ENCODE results near the gene STON2.

The STON2 gene

GRCh38 chr14:81416981-81417380, 16.9 kb upstream of the STON2 start:
- DNase-seq (ENCODE audit: low read depth), result no peak

GRCh38 chr14:81416194-81416952, 16.2 kb upstream of the STON2 start:
- DNase-seq (ENCODE audit: low read depth), result no peak

- DNase-seq (ENCODE audit: low read depth), result no peak
These were observed 15.7 kb upstream of the STON2 start for GRCh38 chr14:81415781-81416180.

DNA sequence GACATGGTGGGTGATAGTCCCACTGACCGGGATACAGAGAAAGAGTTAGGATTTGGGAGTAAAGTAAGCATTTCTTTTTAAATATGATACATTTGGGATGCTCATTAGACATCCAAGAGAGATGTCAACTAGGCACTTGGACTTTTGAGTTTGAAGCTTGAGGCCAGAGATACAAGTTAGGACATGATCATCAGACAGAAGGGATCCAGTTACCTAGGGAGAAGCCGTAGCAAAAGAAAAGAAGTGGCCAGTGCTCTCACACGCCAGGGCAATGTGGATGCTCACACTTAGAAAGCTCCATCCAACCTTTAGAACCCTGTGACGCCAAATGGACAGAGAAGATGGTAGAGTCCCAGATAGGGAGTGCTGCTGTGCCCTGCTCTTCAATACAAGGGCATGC, 14.0 kb upstream of the STON2 start:
- DNase-seq (ENCODE audit: low read depth), result no peak

- no peak for DNase-seq (ENCODE audit: low read depth)
These were observed 12.7 kb upstream of the STON2 start for GRCh38 chr14:81412779-81413178.

- DNase-seq (ENCODE audit: low read depth), result no peak
These were observed 8.5 kb upstream of the STON2 start for GRCh38 chr14:81408595-81408994.

DNA sequence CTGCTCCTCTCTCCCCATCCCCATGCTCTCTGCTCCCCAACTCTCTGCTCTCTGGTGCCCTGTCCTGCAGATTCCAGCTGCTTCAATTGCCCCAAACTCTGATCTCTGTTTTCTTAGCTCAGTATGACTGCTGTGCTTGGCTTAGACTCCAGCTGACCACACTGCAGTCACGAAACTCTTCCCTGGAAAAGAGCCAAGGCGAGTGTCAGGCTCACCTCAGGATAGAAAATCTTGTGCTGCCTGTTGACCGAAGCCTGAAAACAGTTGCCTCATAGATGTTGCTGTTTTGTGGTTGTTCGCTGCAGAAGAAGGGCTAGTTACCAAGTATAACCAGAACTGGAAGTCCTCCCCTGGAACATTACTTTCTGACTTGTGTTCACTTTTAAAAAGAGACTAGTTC, 6.7 kb upstream of the STON2 start:
- DNase-seq (ENCODE audit: low read depth), result no peak

- DNase-seq (ENCODE audit: low read depth), result no peak
These were observed 2.0 kb upstream of the STON2 start for GRCh38 chr14:81402123-81402495.

DNA sequence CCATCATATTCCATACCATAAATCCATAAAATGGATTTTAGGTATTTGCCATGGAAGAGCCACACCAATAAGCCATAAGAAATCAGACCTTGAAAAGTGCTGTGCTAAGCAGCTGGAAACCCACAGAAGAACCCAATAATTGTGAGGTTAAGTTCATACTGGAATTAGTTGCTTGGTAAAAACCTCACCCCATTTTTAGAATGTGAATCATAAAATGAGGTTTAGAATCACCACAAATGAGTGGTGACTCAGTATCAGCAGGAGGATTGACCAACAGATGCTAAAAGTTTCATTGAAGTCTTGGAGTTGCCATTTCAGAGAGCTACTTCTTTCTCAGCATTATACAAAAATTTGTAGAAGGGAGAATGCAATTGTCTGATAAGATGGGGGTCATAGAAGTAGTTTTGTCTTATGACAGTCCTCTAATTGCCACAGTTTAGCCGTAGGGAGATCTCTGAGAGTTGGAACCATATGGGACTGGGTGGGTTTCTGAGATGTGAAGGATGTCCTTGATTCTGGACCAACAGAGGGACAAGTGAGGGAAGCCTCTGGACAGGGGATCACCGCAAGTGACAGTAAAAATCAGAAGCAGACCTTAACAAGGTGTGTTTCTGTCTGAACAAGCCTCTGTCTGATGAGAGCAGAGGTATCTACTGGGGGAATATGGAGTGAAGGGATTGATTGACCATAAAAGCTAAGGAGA, 1.4 kb upstream of the STON2 start:
- no peak for DNase-seq (ENCODE audit: low read depth)

DNA sequence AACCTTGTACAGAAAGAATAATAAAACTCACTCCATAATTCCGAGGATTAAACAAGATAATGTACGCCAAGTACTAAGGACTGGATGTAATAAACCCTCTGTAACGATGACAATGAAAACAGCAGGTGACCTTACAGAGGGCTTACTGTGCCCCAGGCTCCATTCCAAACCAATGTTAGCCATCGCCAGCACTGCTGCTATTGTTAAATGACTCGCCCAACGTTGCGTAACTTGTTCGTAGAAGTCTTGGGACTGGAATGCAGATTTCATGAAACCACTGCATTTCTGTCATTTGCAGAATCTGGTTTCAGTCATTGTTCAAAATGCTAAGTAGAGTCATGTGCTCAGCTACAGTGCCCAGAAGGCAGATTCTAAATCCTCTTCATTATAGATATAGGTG, 728 bp upstream of the STON2 start:
- DNase-seq (ENCODE audit: low read depth), result no peak

DNA sequence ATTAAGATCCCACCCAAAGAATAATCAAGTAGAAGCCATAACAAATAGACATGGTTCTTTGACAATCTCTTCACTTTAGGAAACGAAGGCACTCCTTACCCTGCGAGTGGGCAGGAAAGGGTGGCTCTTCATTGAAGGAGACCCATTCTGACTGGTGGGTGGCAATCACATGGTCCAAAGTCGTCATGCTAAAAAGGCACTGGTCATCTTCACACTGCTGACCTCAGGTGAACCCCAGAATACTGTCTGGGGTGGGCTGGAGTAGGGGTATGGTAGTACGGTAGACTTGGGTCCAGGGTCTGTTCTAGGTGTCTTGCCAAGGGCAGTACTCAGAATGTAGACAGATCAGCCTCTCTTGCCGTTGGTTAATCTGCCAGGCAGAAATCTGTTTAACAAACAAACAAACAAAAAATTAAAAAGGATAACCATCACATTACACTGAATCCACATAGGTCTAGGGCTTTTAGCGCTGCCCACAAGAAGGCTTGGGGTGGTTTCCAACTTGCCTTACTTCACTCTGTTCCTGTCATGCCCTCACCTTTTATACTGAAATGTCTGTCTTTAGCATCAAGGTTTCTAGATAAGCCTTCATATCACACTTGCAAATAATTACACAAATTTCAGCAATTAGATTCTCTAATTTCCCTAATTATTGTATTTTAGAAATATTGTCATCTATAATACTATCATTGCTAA, 1.8 kb downstream of the STON2 start:
- no peak for DNase-seq (ENCODE audit: low read depth)

DNA sequence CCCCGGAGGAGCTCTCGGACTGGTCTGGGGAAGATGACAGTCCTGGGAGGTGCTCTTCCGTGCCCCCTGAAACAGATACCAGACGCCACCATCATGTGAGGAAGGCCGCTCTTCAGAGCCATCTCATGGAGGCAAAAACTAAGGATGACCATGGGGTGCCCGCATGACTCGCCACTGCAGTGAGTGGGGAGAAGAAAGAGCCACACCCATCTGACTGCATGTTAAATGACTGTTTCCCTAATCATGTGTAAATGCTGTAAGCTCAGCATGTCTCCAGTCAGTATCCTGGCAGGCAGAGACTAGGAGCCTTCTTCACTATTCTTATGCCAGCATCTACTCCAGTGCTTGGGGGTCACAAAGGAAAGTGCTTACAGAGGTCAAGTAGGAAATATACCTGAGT, 4.0 kb downstream of the STON2 start:
- DNase-seq (ENCODE audit: low read depth), result no peak

DNA sequence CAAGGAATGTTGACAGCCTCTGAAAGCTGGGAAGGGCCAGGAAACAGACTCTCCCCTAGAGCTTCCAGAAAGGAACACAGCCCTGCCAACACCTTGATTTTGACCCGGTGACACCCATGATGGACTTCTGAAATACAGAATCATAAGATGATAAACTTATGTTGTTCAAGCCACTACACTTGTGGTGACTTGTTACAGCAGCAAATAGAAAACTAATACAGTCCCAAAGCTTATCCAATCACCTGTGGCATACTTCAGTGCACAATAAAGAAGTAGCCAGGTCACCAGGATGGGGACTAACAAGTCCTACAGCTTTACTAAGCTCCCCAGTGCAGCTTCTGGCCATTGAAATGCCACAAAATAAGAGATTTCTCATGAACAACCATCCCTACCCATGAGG, 5.4 kb downstream of the STON2 start:
- no peak for DNase-seq (ENCODE audit: low read depth)

- no peak for DNase-seq (ENCODE audit: low read depth)
These were observed 7.0 kb downstream of the STON2 start for GRCh38 chr14:81392976-81393643.

- DNase-seq (ENCODE audit: low read depth), result no peak
These were observed 8.1 kb downstream of the STON2 start for GRCh38 chr14:81392052-81392451.

DNA sequence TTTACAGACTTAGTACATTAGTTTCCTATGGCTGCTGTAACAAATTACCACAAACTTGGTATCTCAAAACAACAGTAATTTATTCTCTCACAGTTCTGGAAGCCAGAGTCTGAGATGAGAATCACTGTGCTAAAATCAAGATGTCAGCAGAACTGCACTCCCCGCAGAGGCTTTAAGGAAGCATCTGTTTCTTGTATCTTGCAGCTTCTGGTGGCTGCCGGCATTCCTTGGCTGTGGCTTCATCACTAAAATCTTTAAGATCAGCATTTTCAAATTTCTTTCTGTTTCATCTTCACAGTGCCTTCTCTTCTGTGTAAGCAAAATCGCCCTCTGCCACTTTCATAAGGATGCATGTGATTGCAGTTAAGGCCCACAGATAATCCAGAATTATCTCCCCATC, 9.4 kb downstream of the STON2 start:
- DNase-seq (ENCODE audit: low read depth), result no peak

GRCh38 chr14:81388336-81388735, 11.8 kb downstream of the STON2 start:
- DNase-seq (ENCODE audit: low read depth), result no peak

DNA sequence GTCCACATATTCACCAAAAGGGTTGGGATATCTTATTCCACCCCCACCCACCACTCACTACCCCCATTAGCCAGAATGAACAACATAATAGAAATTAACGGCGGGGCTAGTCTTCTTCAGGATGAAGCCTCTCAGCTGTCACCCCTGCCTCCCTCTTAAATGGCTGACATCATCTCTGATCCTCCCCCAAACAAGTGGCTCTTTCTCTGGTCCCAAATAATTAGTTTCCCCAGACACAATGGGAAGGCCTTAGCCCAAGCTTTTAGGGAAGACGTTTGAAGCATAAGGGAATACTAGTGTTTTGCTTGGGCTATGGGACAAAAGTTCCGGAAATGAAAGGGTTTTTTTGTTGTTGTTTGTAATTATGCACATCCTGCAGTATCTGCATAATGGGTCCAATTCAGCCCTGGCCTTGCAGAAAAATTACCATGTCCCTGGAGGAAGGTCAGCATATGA, 13.8 kb downstream of the STON2 start:
- DNase-seq (ENCODE audit: low read depth), result no peak

DNA sequence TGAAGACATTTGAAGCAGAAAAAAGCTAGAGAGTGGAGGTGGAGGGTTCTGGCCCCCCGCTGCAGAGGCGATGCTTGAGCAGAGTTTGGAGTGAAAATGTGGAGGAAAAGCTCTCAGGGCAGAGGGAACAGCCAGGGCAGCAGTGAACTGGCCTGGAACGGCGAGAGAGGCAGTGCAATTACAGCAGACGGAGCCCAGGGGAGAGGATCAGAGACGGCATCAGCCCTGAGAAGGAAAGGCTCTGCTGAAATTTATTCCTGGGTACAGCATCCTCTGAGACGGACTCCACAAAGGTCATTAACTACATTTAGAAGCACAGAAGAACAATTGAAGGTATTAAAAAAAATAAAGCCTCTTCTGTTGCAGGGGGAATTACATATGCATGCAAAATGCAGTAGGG, 14.2 kb downstream of the STON2 start:
- no peak for DNase-seq (ENCODE audit: low read depth)

GRCh38 chr14:81385419-81385818, 14.7 kb downstream of the STON2 start:
- DNase-seq (ENCODE audit: low read depth), result no peak

DNA sequence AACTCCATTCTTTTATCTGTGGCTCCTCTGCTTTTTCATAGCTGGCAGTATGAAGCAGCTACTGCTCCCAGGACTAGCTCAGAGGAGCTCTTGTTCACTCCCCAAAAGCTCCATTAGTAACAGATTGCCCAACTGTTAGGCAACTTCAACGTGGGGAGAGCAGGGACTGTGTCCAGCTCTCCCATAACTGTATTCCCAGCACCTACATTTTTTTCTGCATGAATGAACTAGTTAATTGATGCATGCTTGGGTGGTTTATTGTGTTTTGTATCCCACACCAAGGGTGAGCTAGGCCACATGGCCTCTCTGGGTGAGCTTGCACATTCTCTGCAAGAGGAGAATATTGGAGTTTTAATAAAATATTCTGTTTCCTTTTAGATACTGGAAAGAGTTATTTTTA, 15.2 kb downstream of the STON2 start:
- no peak for DNase-seq (ENCODE audit: low read depth)

DNA sequence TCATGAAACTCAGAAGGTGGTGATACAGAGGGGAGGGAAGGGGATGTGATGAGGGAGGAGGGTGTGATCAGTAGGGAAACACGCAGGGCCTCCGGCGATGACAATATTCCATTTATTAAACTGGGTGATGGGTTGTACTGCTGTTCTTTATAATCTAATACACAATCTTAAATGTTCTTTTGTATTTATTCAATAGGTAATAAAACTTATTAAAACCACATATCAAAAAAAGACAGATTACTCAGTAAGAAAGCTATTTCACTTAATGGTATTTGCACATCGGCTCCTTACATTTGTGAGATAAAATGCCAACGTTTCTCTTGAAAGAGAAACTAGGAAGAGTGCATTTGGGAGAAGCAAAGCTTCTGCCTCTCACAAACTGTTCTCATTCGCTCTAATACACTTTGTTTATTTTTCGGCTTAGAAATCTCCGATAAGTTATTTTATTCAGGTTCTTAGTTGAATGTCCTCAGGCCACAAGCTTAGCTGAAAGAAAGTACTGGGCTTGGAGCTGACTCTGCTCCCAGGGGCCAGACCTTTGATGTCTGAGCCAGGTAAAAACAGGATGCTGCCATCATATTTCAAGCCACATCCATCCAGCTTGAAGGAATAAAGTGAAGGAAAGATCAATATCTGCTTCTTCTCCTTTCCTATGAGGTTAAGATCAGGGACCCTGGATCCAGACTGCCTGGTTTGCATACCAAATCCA, 17.5 kb downstream of the STON2 start:
- no peak for DNase-seq (ENCODE audit: low read depth)

Measured in activated T-cell treated with anti-CD3 and anti-CD28 coated beads for 1 hour (primary cell).